Karpas-422 (cell line): Measurements from ENCODE around the gene SHB. TPM values are rescaled to one million over a fixed set of nuclear protein-coding genes. Genes with fewer than 3 reads are reported as not detected.
"Not testable (repeated sequence)": the region's sequence is repeated elsewhere in the genome, so short reads cannot be mapped to it uniquely, and the experiment has no call there.

ENCODE experiments used
- DNase-seq: peaks from one replicate; pipeline ENCODE4 v3.0.0-alpha.2; 2015
- H2AFZ ChIP-seq: fragments of 200-600 bp; sonication (generic); 2 replicates; pipeline ENCODE4 v1.6.1; 2014; ENCODE audit warnings: antibody characterized with exemption, low read length, mixed read lengths
- H3K27ac ChIP-seq: fragments of 200-600 bp; sonication (generic); 2 replicates; pipeline ENCODE4 v1.5.1; 2014; ENCODE audit warnings: mild to moderate bottlenecking, low read length, moderate library complexity
- H3K27me3 ChIP-seq: fragments of 200-600 bp; sonication (generic); 2 replicates; pipeline ENCODE4 v1.6.1; 2014; ENCODE audit warnings: low read length, mixed read lengths
- H3K36me3 ChIP-seq: fragments of 200-600 bp; sonication (generic); 2 replicates; pipeline ENCODE4 v1.6.1; 2014; ENCODE audit warnings: low read length, mixed read lengths; ENCODE audit not compliant: insufficient read depth
- H3K4me1 ChIP-seq: fragments of 200-600 bp; sonication (generic); 2 replicates; pipeline ENCODE4 v1.6.1; 2014; ENCODE audit warnings: mild to moderate bottlenecking, low read length, mixed read lengths
- H3K4me2 ChIP-seq: fragments of 200-600 bp; sonication (generic); 2 replicates; pipeline ENCODE4 v1.6.1; 2014; ENCODE audit warnings: low read length, low read depth, mild to moderate bottlenecking; ENCODE audit not compliant: poor library complexity, severe bottlenecking
- H3K4me3 ChIP-seq: fragments of 200-600 bp; sonication (generic); 2 replicates; pipeline ENCODE4 v1.5.1; 2014; ENCODE audit warnings: mild to moderate bottlenecking, antibody characterized with exemption, low read length, mixed read lengths
- H3K79me2 ChIP-seq: fragments of 200-600 bp; sonication (generic); 2 replicates; pipeline ENCODE4 v1.6.1; 2014; ENCODE audit warnings: mild to moderate bottlenecking, low read length, mixed read lengths
- H3K9ac ChIP-seq: fragments of 200-600 bp; sonication (generic); 2 replicates; pipeline ENCODE4 v1.6.0; 2014; ENCODE audit warnings: low read length
- H3K9me2 ChIP-seq: fragments of 200-600 bp; sonication (generic), shearing (Covaris generic); replicated peaks from 2 replicates; pipeline ENCODE4 v1.6.0; 2014; ENCODE audit warnings: mild to moderate bottlenecking, low read length, moderate library complexity; ENCODE audit not compliant: insufficient read depth
- H3K9me3 ChIP-seq: fragments of 300-700, 200-600 bp; sonication (generic); 2 replicates; pipeline ENCODE4 v1.6.1; 2014; ENCODE audit warnings: low read length, mixed read lengths
- H4K20me1 ChIP-seq: fragments of 200-600 bp; sonication (generic); 2 replicates; pipeline ENCODE4 v1.6.1; 2014; ENCODE audit warnings: mild to moderate bottlenecking, antibody characterized with exemption, low read length, low read depth; ENCODE audit not compliant: insufficient read depth
- total RNA-seq: library from RNA; depleted of rRNA; stranded (reverse); fragments of >200 nt; shearing (Covaris generic); gene quantifications from 2 replicates; pipeline ENCODE4 v1.2.3, GENCODE V29; 2014; ENCODE audit warnings: low replicate concordance

SHB gene
- total RNA-seq, 1 experiment from 2014 or later, result 27.1 TPM

DNA sequence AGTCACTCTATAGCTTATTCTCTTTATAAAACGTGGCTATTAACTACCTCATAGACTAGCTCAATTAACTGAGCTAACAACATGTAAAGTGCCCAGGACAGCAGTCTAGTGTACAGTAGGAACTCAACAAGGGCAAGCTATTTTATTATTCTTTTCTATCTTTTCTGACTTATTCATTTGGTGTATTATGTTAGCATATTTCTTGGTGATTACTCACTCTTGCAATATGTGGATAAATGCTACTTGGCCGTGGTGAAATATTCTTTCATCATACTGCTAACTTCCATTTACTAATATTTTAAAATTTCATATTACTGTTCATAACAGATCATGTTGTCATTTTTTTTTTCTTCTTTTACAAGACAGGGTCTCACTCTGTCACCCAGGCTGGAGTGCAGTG lies 170.0 kb downstream of the SHB start:
- H3K9me3 ChIP-seq, result no peaks in the 10 kb centered on the region
- H3K9me2 ChIP-seq, result no peaks in the 10 kb centered on the region
- no peak overlapping the region for H3K4me2 ChIP-seq
- no peak for DNase-seq
- H2AFZ ChIP-seq, result no peak overlapping the region
- H3K4me3 ChIP-seq, result no peak overlapping the region
- H3K27me3 ChIP-seq, result no peaks in the 10 kb centered on the region
- peaks cover 17% of the 10 kb centered on the region for H3K4me1 ChIP-seq
- H3K36me3 ChIP-seq, result peaks cover 27% of the 10 kb centered on the region; the same call in 1 of the 2 replicates
- no peaks in the 10 kb centered on the region; the same call in 1 of the 2 replicates for H4K20me1 ChIP-seq
- H3K79me2 ChIP-seq, result peaks cover 47% of the 10 kb centered on the region
- no peak overlapping the region for H3K27ac ChIP-seq
- H3K9ac ChIP-seq, result no peak overlapping the region

DNA sequence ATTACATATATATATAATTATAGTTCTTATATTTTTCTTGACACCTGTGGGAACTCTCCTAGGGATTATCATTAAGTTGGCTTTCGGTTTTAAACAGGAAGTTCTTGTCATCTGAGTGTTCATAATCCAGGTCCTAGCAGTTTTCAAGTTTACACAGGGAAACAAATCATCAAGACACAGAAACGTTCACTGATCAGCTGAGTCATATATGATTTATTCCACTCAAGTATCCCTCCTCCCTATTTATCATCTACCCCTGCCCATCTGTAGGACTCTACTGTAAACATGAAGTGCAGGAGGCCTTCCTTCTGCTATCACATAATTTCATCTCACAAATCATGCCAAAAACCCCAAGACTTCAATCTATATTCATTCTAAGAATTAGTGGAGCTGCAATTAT lies 171.4 kb downstream of the SHB start:
- Histone ChIP-seq H4K20me1 (no peaks in the 10 kb centered on the region), H3K4me1 (peaks cover 13% of the 10 kb centered on the region), H3K27ac (no peak overlapping the region), H3K27me3 (no peaks in the 10 kb centered on the region), H3K36me3 (peaks cover 36% of the 10 kb centered on the region), H3K9me3 (no peaks in the 10 kb centered on the region), H3K9ac (no peak overlapping the region), H3K4me2 (no peak overlapping the region), H3K9me2 (no peaks in the 10 kb centered on the region), H2AFZ (no peak overlapping the region), H3K4me3 (no peak overlapping the region), H3K79me2 (peaks cover 37% of the 10 kb centered on the region)
- no peak for DNase-seq

- Histone ChIP-seq H3K36me3 (peaks cover 27% of the 10 kb centered on the region), H3K9ac (no peak overlapping the region)
Measured at GRCh38 chr9:37892063-37892462, 177.0 kb downstream of the SHB start.

GRCh38 chr9:37891042-37891441 lies 178.0 kb downstream of the SHB start:
- not testable (repeated sequence) for H3K27me3 ChIP-seq, H3K9ac ChIP-seq, H3K9me2 ChIP-seq, H3K4me1 ChIP-seq, H3K4me3 ChIP-seq, H4K20me1 ChIP-seq, H3K4me2 ChIP-seq, DNase-seq, H3K9me3 ChIP-seq, H3K27ac ChIP-seq, H2AFZ ChIP-seq
- H3K79me2 ChIP-seq, result peaks cover 25% of the 10 kb centered on the region
- H3K36me3 ChIP-seq, result peaks cover 19% of the 10 kb centered on the region

More at GRCh38 chr9:37892063-37892462, 177.0 kb downstream of the SHB start:
- H2AFZ ChIP-seq, result no peak overlapping the region
- no peak overlapping the region for H3K4me2 ChIP-seq
- no peak overlapping the region for H3K27ac ChIP-seq
- no peaks in the 10 kb centered on the region for H4K20me1 ChIP-seq
- H3K79me2 ChIP-seq, result peaks cover 25% of the 10 kb centered on the region
- H3K4me1 ChIP-seq, result no peaks in the 10 kb centered on the region
- no peaks in the 10 kb centered on the region for H3K9me2 ChIP-seq
- H3K9me3 ChIP-seq, result no peaks in the 10 kb centered on the region
- no peak overlapping the region for H3K4me3 ChIP-seq
- no peak for DNase-seq
- no peaks in the 10 kb centered on the region for H3K27me3 ChIP-seq

- no peaks in the 10 kb centered on the region for H3K9me2 ChIP-seq
- no peak overlapping the region for H3K27ac ChIP-seq
- no peak overlapping the region for H2AFZ ChIP-seq
- H3K27me3 ChIP-seq, result no peaks in the 10 kb centered on the region
- no peaks in the 10 kb centered on the region for H4K20me1 ChIP-seq
- H3K79me2 ChIP-seq, result peaks cover 21% of the 10 kb centered on the region
- H3K36me3 ChIP-seq, result peaks cover 13% of the 10 kb centered on the region
- no peaks in the 10 kb centered on the region for H3K9me3 ChIP-seq
- no peak overlapping the region for H3K4me2 ChIP-seq
- H3K4me1 ChIP-seq, result no peaks in the 10 kb centered on the region
- DNase-seq, result no peak
- no peak overlapping the region for H3K9ac ChIP-seq
- no peak overlapping the region for H3K4me3 ChIP-seq
Measured at GRCh38 chr9:37889536-37889935, 179.5 kb downstream of the SHB start.

DNA sequence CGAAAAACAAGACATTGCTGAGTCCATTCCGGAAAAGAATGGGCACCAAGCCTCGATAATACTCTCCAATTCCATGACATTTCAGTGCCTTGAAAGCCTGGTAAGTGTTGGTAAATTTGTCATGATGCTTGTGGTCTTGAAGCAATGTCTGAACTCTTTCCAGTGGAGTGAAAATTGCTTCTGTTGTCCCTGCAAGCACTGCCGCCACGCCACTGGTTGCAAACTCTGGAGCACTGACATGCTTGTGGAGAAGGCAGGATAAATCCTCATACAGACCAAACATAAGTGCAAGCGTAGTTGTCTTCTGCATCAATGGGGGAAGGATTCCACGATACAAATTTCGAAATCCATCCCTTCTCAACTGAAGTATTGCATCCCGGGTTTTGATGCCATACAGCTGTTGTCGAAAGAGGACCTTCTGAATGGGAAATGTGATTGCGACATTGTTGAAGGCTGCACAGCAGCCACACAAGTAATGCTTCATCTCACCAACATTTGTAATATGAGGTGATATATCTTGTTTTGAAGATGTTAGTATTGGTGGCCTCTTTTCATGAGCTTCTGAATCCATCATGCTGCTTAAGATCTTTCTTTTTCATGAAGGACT lies 180.9 kb downstream of the SHB start:
- not testable (repeated sequence) for H3K36me3 ChIP-seq, H3K4me3 ChIP-seq, H4K20me1 ChIP-seq, H3K27me3 ChIP-seq, H3K4me2 ChIP-seq, H3K9me3 ChIP-seq, H2AFZ ChIP-seq, H3K9ac ChIP-seq, H3K27ac ChIP-seq, H3K4me1 ChIP-seq, DNase-seq, H3K9me2 ChIP-seq
- H3K79me2 ChIP-seq, result peaks cover 21% of the 10 kb centered on the region

- no peak overlapping the region for H3K4me3 ChIP-seq
- DNase-seq, result no peak
Measured at GRCh38 chr9:37880916-37881479, 188.0 kb downstream of the SHB start.

DNA sequence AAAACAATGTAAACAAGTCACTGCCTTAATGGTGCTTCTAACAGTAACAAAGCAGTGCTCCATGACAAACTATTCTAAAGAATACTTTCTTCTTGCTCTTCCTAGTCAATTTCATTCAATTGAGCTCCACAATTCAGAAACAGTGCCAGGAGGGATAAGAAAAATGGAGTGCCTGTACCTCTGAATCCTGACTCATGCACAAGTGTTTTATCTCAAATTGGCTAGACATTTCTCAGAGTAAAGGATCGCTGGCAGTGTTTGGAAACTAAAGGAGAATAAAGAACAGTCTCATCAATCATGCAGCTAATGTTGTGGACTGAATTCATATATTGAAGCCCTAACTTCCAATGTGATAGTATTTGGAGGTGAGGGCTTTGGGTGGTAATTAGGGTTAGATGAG lies 192.7 kb downstream of the SHB start:
- Histone ChIP-seq H3K4me2 (no peak overlapping the region), H3K9ac (no peak overlapping the region), H3K9me3 (no peaks in the 10 kb centered on the region), H2AFZ (no peak overlapping the region), H4K20me1 (no peaks in the 10 kb centered on the region), H3K4me1 (no peaks in the 10 kb centered on the region), H3K36me3 (peaks cover 5% of the 10 kb centered on the region), H3K9me2 (no peaks in the 10 kb centered on the region), H3K27me3 (no peaks in the 10 kb centered on the region), H3K27ac (no peak overlapping the region), H3K4me3 (no peak overlapping the region), H3K79me2 (no peaks in the 10 kb centered on the region)
- DNase-seq, result no peak

More at GRCh38 chr9:37880916-37881479, 188.0 kb downstream of the SHB start:
- Histone ChIP-seq H3K27me3 (no peaks in the 10 kb centered on the region), H3K4me1 (no peaks in the 10 kb centered on the region), H3K4me2 (no peak overlapping the region), H3K27ac (no peak overlapping the region), H4K20me1 (no peaks in the 10 kb centered on the region), H2AFZ (no peak overlapping the region), H3K9me2 (no peaks in the 10 kb centered on the region), H3K36me3 (peaks cover 5% of the 10 kb centered on the region), H3K9ac (no peak overlapping the region), H3K9me3 (no peaks in the 10 kb centered on the region), H3K79me2 (0 out of 2 replicates have a peak, but pooled peaks cover 2% of the 10 kb centered on the region)
